WTC11 (cell line): Measurements from ENCODE around the gene SPATA45.

Experiments
- EMX1 ChIP-seq: fragments of 250-450 bp; sonication (Bioruptor Pico); IDR thresholded peaks from 2 replicates; pipeline ENCODE4 v1.8.0; 2021; ENCODE audit warnings: mild to moderate bottlenecking
- ETV6 ChIP-seq: sonication (generic); formaldehyde crosslinking; IDR thresholded peaks from 2 replicates; pipeline ENCODE4 v1.8.1; 2022; ENCODE audit warnings: mild to moderate bottlenecking, missing genetic modification reagents
- MYBL2 ChIP-seq: sonication (generic); formaldehyde crosslinking; IDR thresholded peaks from 2 replicates; pipeline ENCODE4 v1.8.1; 2023; ENCODE audit warnings: mild to moderate bottlenecking, moderate library complexity, missing genetic modification reagents
- TF ChIP-seq, protein P1 (sequence below): sonication (generic); formaldehyde crosslinking; IDR thresholded peaks from 2 replicates; pipeline ENCODE4 v1.8.0; 2022; ENCODE audit warnings: mild to moderate bottlenecking, missing genetic modification reagents
- TF ChIP-seq, protein P2 (sequence below): fragments of 200-600 bp; IDR thresholded peaks from 2 replicates; pipeline ENCODE4 v1.8.0; 2022; ENCODE audit warnings: antibody characterized with exemption
- TF ChIP-seq, protein P3 (sequence below): sonication (generic); formaldehyde crosslinking; IDR thresholded peaks from 2 replicates; pipeline ENCODE4 v1.8.0; 2022; ENCODE audit warnings: mild to moderate bottlenecking, missing genetic modification reagents
- TF ChIP-seq, protein P4 (sequence below): fragments of 250-450 bp; sonication (Bioruptor Pico); conservative IDR thresholded peaks from 2 replicates; pipeline ENCODE4 v1.9.0; 2021; ENCODE audit warnings: mild to moderate bottlenecking

DNA sequence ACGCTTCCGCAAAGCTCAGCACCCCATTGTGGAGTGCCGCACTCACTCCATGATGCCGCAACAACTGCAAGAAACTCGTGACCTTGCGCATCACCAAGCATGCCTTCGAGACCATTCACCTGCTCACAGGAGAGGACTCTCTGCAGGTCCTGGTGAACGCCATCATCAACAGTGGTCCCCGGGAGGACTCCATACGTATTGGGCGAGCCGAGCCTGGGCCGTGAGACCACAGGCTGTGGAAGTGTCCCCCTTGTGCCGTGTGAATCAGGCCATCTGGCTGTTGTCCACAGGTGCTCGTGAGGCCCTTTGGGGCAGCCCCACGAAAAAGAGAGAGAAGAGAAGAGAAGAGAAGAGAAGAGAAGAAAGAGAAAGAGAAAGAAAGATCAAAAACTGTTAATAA is 23.2 kb downstream of the SPATA45 start:
- TF ChIP-seq, protein P1, sequence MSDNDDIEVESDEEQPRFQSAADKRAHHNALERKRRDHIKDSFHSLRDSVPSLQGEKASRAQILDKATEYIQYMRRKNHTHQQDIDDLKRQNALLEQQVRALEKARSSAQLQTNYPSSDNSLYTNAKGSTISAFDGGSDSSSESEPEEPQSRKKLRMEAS (CRISPR knock-in tag): no peak
- TF ChIP-seq, protein P2, sequence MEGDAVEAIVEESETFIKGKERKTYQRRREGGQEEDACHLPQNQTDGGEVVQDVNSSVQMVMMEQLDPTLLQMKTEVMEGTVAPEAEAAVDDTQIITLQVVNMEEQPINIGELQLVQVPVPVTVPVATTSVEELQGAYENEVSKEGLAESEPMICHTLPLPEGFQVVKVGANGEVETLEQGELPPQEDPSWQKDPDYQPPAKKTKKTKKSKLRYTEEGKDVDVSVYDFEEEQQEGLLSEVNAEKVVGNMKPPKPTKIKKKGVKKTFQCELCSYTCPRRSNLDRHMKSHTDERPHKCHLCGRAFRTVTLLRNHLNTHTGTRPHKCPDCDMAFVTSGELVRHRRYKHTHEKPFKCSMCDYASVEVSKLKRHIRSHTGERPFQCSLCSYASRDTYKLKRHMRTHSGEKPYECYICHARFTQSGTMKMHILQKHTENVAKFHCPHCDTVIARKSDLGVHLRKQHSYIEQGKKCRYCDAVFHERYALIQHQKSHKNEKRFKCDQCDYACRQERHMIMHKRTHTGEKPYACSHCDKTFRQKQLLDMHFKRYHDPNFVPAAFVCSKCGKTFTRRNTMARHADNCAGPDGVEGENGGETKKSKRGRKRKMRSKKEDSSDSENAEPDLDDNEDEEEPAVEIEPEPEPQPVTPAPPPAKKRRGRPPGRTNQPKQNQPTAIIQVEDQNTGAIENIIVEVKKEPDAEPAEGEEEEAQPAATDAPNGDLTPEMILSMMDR: no peak
- TF ChIP-seq MYBL2 (CRISPR knock-in tag): no peak
- TF ChIP-seq, protein P3, sequence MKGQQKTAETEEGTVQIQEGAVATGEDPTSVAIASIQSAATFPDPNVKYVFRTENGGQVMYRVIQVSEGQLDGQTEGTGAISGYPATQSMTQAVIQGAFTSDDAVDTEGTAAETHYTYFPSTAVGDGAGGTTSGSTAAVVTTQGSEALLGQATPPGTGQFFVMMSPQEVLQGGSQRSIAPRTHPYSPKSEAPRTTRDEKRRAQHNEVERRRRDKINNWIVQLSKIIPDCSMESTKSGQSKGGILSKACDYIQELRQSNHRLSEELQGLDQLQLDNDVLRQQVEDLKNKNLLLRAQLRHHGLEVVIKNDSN (CRISPR knock-in tag): no peak
- TF ChIP-seq, protein P4, sequence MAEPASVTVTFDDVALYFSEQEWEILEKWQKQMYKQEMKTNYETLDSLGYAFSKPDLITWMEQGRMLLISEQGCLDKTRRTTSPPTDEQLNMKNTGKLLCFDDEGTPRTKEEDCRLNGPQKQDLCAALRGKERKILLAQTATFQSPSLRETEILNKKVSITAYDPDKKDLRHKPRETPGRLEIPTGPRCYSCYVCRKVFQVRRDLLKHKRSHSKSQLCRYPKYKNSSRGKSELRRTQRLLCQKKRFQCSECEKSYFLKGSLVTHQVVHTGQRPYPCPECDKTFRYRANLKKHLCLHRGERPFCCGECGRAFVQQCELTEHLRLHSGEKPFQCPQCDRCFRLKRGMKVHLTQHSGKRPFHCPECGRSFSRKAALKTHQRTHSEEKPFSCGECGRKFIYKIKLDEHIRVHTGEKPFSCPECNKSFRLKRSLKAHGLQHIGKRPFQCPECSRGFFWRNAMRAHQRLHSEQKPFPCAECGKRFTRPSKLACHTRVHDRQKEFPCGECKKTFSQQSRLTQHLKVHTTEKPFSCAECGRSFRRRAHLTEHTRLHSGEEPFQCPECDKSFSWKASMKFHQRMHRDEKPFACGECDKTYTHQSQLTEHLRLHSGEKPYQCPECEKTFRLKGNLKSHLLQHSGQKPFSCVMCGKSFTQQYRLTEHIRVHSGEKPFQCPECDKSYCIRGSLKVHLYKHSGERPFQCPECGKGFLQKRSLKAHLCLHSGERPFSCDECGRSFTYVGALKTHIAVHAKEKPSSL (CRISPR knock-in tag): no peak
- no peak for TF ChIP-seq ETV6 (CRISPR knock-in tag)
- no peak for TF ChIP-seq EMX1 (CRISPR knock-in tag)
